Thymus (tissue), 11 donors: ENCODE measurements around the gene AFAP1. TPM values are rescaled to one million over a fixed set of nuclear protein-coding genes. Genes with fewer than 3 reads are reported as not detected.

Experiments
- DNase-seq, 9 donors: peaks; one replicate each; pipeline ENCODE4 v3.0.0-alpha.2; 2013; ENCODE audit warnings: low spot score in 9 of 9, low read depth in 6 of 9, missing footprints in 1 of 9
- H3K27ac ChIP-seq, 2 donors: one replicate each; pipeline ENCODE4 v1.5.1; 2013; ENCODE audit warnings: control low read depth in 1 of 2, low read depth in 1 of 2, low read length in 1 of 2, mild to moderate bottlenecking in 1 of 2, moderate library complexity in 1 of 2
- H3K27me3 ChIP-seq, 2 donors: one replicate each; pipeline ENCODE4 v1.5.1; 2013; ENCODE audit warnings: low read length in 1 of 2; ENCODE audit not compliant: control insufficient read depth in 2 of 2, insufficient read depth in 1 of 2
- H3K36me3 ChIP-seq, 2 donors: one replicate each; pipeline ENCODE4 v1.5.1; 2013; ENCODE audit warnings: low read length in 1 of 2, mild to moderate bottlenecking in 1 of 2, moderate library complexity in 1 of 2; ENCODE audit not compliant: control insufficient read depth in 2 of 2, insufficient read depth in 2 of 2
- H3K4me1 ChIP-seq, 2 donors: one replicate each; pipeline ENCODE4 v1.5.1; 2013; ENCODE audit warnings: low read length in 2 of 2; ENCODE audit not compliant: control insufficient read depth in 2 of 2, insufficient read depth in 2 of 2
- H3K4me3 ChIP-seq, 2 donors: one replicate each; pipeline ENCODE4 v1.5.1; 2013; ENCODE audit warnings: low read length in 2 of 2, control low read depth in 1 of 2, mild to moderate bottlenecking in 1 of 2
- H3K9me3 ChIP-seq, 2 donors: one replicate each; pipeline ENCODE4 v1.5.1; 2013; ENCODE audit warnings: low read length in 1 of 2, mild to moderate bottlenecking in 1 of 2; ENCODE audit not compliant: control insufficient read depth in 2 of 2, insufficient read depth in 1 of 2
- WGBS: extraction: QIAGEN DNeasy Blood & Tissue Kit; methylation state at CpG from one replicate; pipeline ENCODE4 v1.1.7; 2013; 5-methylcytosine and 5-hydroxymethylcytosine counted together
- polyA plus RNA-seq: library from polyadenylated mRNA; stranded (reverse); fragments of 200-250 nt; gene quantifications from one replicate; pipeline ENCODE4 v1.2.3, GENCODE V29; 2013
- total RNA-seq: library from RNA; stranded (reverse); fragments of 120-200 nt; gene quantifications from one replicate; pipeline ENCODE4 v1.2.4, GENCODE V29; 2013
- donor health status: healthy.

Gene AFAP1
- total and polyA plus RNA-seq, 2 donors: 3.2 to 4.5 TPM

GRCh38 chr4:7799736-7800135, 139.9 kb downstream of the AFAP1 start:
- H3K27me3 ChIP-seq: peaks cover 0 to 3% of the 10 kb centered on the region in 2 donors
- no peak for DNase-seq
- no peak overlapping the region for H3K4me3 ChIP-seq
- H3K27ac ChIP-seq: no peak overlapping the region
- no peaks in the 10 kb centered on the region for H3K36me3 ChIP-seq
- 97% methylated on average over 5 of the region's 5 CpGs for WGBS
- no peaks in the 10 kb centered on the region for H3K9me3 ChIP-seq
- no peaks in the 10 kb centered on the region for H3K4me1 ChIP-seq

- Histone ChIP-seq H3K4me3 (no peak overlapping the region), H3K36me3 (no peaks in the 10 kb centered on the region), H3K4me1 (no peaks in the 10 kb centered on the region), H3K9me3 (no peaks in the 10 kb centered on the region), H3K27ac (no peak overlapping the region), H3K27me3 (no peaks in the 10 kb centered on the region)
- DNase-seq: no peak
- 96% methylated on average over 11 of the region's 11 CpGs for WGBS
Observed at GRCh38 chr4:7799306-7799705, 140.4 kb downstream of the AFAP1 start.

- Histone ChIP-seq H3K4me3 (no peak overlapping the region), H3K4me1 (no peaks in the 10 kb centered on the region), H3K9me3 (no peaks in the 10 kb centered on the region), H3K27me3 (no peaks in the 10 kb centered on the region), H3K27ac (no peak overlapping the region), H3K36me3 (no peaks in the 10 kb centered on the region)
- DNase-seq: no peak
- 81% methylated on average over 18 of the region's 18 CpGs for WGBS
Observed at GRCh38 chr4:7798178-7798995, 141.3 kb downstream of the AFAP1 start.

- no peaks in the 10 kb centered on the region for H3K27me3 ChIP-seq
- WGBS: 93% methylated on average over 11 of the region's 11 CpGs
- H3K27ac ChIP-seq: no peak overlapping the region
- no peaks in the 10 kb centered on the region for H3K36me3 ChIP-seq
- H3K4me1 ChIP-seq: no peaks in the 10 kb centered on the region
- no peak for DNase-seq
- H3K9me3 ChIP-seq: no peaks in the 10 kb centered on the region
- no peak overlapping the region for H3K4me3 ChIP-seq
Observed at GRCh38 chr4:7797330-7797729, 142.3 kb downstream of the AFAP1 start.

- H3K27me3 ChIP-seq: no peaks in the 10 kb centered on the region
- no peaks in the 10 kb centered on the region for H3K4me1 ChIP-seq
- no peaks in the 10 kb centered on the region for H3K36me3 ChIP-seq
- no peak overlapping the region for H3K27ac ChIP-seq
- WGBS: 97% methylated on average over 8 of the region's 8 CpGs
- no peak overlapping the region for H3K4me3 ChIP-seq
- no peak for DNase-seq
- H3K9me3 ChIP-seq: no peaks in the 10 kb centered on the region
Observed at GRCh38 chr4:7795983-7796382, 143.7 kb downstream of the AFAP1 start.

GRCh38 chr4:7793186-7793585, 146.5 kb downstream of the AFAP1 start:
- DNase-seq: no peak
- Histone ChIP-seq H3K27me3 (no peaks in the 10 kb centered on the region), H3K4me3 (no peak overlapping the region), H3K27ac (no peak overlapping the region), H3K36me3 (no peaks in the 10 kb centered on the region), H3K9me3 (no peaks in the 10 kb centered on the region), H3K4me1 (no peaks in the 10 kb centered on the region)
- 62% methylated on average over 10 of the region's 10 CpGs for WGBS

GRCh38 chr4:7792616-7793015, 147.0 kb downstream of the AFAP1 start:
- no peaks in the 10 kb centered on the region for H3K9me3 ChIP-seq
- DNase-seq: no peak
- H3K27ac ChIP-seq: no peak overlapping the region
- H3K27me3 ChIP-seq: no peaks in the 10 kb centered on the region
- 91% methylated on average over 8 of the region's 8 CpGs for WGBS
- no peaks in the 10 kb centered on the region for H3K36me3 ChIP-seq
- H3K4me3 ChIP-seq: no peak overlapping the region
- no peaks in the 10 kb centered on the region for H3K4me1 ChIP-seq

GRCh38 chr4:7790999-7791398, 148.7 kb downstream of the AFAP1 start:
- Histone ChIP-seq H3K27me3 (no peaks in the 10 kb centered on the region), H3K4me3 (no peak overlapping the region), H3K36me3 (no peaks in the 10 kb centered on the region), H3K9me3 (no peaks in the 10 kb centered on the region), H3K4me1 (no peaks in the 10 kb centered on the region), H3K27ac (no peak overlapping the region)
- 90% methylated on average over 2 of the region's 2 CpGs for WGBS
- no peak for DNase-seq

- no peaks in the 10 kb centered on the region for H3K36me3 ChIP-seq
- H3K27ac ChIP-seq: no peak overlapping the region
- no peaks in the 10 kb centered on the region for H3K9me3 ChIP-seq
- no peaks in the 10 kb centered on the region for H3K4me1 ChIP-seq
- WGBS: 89% methylated on average over 2 of the region's 2 CpGs
- H3K4me3 ChIP-seq: no peak overlapping the region
- DNase-seq: no peak
- no peaks in the 10 kb centered on the region for H3K27me3 ChIP-seq
Observed at GRCh38 chr4:7790023-7790422, 149.6 kb downstream of the AFAP1 start.
